ENCODE results near the gene FZD10. TPM values are rescaled to one million over a fixed set of nuclear protein-coding genes. Genes with fewer than 3 reads are reported as not detected.

The FZD10 gene
- total and polyA plus RNA-seq, 2 of the 4 experiments (the other 2 are of a cell fraction), result not detected

GRCh38 chr12:130117701-130118100 lies 44.6 kb upstream of the FZD10 start:
- H3K36me3 ChIP-seq (ENCODE audit: control insufficient read depth, insufficient read depth, low read length), result no peaks in the 10 kb centered on the region
- no peak overlapping the region for H3K9ac ChIP-seq (ENCODE audit: low read depth, low read length)
- no peak overlapping the region for H3K27ac ChIP-seq (ENCODE audit: insufficient read depth, low read length)
- no peak overlapping the region for H2AK9ac ChIP-seq (replicated peaks; ENCODE audit: low read depth, low read length, poor library complexity)
- no peak overlapping the region for H3K23ac ChIP-seq (ENCODE audit: low read depth, low read length)
- no peak overlapping the region for H3K56ac ChIP-seq (ENCODE audit: extremely low read depth, insufficient read depth, low read length)
- H3K27me3 ChIP-seq (ENCODE audit: control insufficient read depth, insufficient read depth, low read length), result no peaks in the 10 kb centered on the region
- in situ Hi-C loops (cut with MboI; ENCODE audit: low sequenced_read_pairs) (no loop called here), dilution Hi-C loops (cut with HindIII; ENCODE audit: low sequenced_read_pairs, unreplicated experiment) (no loop called here), intact Hi-C loops (cut with micrococcal nuclease) (no loop called here)
- H3K9me1 ChIP-seq (ENCODE audit: insufficient read depth, low read length), result no peaks in the 10 kb centered on the region
- no peak overlapping the region for H3K14ac ChIP-seq (replicated peaks; ENCODE audit: low read depth, low read length)
- CTCF ChIA-PET, result no interaction called here
- no peaks in the 10 kb centered on the region for H4K20me1 ChIP-seq (ENCODE audit: insufficient read depth, low read length)
- no peak overlapping the region for H4K5ac ChIP-seq (ENCODE audit: low read depth, low read length)
- no peak overlapping the region for H4K8ac ChIP-seq (ENCODE audit: low read depth in 2 of 2, low read length in 2 of 2)
- WGBS, 2 experiments (ENCODE audit: extremely low coverage in 2 of 2, insufficient read length in 1 of 2), result 60% methylated on average over 3 of the region's 5 CpGs; no CpG with 5 or more reads in 1 of the 2 experiments
- H3K4ac ChIP-seq (ENCODE audit: low read depth, low read length), result no peak overlapping the region
- BruUV-seq (replicated peaks), result no TSS peak
- H2BK120ac ChIP-seq (ENCODE audit: low read depth, low read length), result no peak overlapping the region
- H2BK20ac ChIP-seq (ENCODE audit: low read depth, low read length), result no peak overlapping the region
- peaks cover 51% of the 10 kb centered on the region for H3K9me3 ChIP-seq (ENCODE audit: control insufficient read depth, insufficient read depth, low read length)
- H2AFZ ChIP-seq (replicated peaks; ENCODE audit: low read length, poor library complexity), result no peak overlapping the region
- no peak overlapping the region for H2BK15ac ChIP-seq (ENCODE audit: low read depth, low read length)
- H2AK5ac ChIP-seq (ENCODE audit: low read depth, low read length), result no peak overlapping the region
- POLR2A ChIA-PET (ENCODE audit: unreplicated experiment), result no interaction called here
- TF ChIP-seq BHLHE40 (IDR thresholded peaks at IDR 0.05; ENCODE audit: low read depth, low read length), result no peak
- TF ChIP-seq RFX5 (IDR thresholded peaks at IDR 0.05; ENCODE audit: low read depth, low read length), result no peak
- TF ChIP-seq CHD1 (IDR thresholded peaks at IDR 0.05; ENCODE audit: low read depth, low read length), result no peak
- TF ChIP-seq MAZ (IDR thresholded peaks at IDR 0.05; ENCODE audit: borderline replicate concordance, low read depth, low read length), result no peak
- TF ChIP-seq RCOR1 (IDR thresholded peaks at IDR 0.05; ENCODE audit: insufficient replicate concordance, low read length), result no peak
- no peak for TF ChIP-seq MXI1 (IDR thresholded peaks at IDR 0.05; ENCODE audit: borderline replicate concordance, low read depth, low read length)
- TF ChIP-seq CEBPB (IDR thresholded peaks at IDR 0.05; ENCODE audit: low read depth, low read length), result no peak
- TF ChIP-seq FOS (IDR thresholded peaks at IDR 0.05; ENCODE audit: low read depth, low read length), result no peak
- no peak for TF ChIP-seq ELK1 (IDR thresholded peaks at IDR 0.05; ENCODE audit: borderline replicate concordance, low read depth, low read length)
- no peak for TF ChIP-seq MAFK (IDR thresholded peaks at IDR 0.05; ENCODE audit: low read depth, low read length)
- TF ChIP-seq NFE2L2 (IDR thresholded peaks at IDR 0.05; ENCODE audit: low read depth, low read length), result no peak
- TF ChIP-seq RAD21 (IDR thresholded peaks at IDR 0.05; ENCODE audit: low read length), result no peak
- DNase-seq, result no peak
- no peaks in the 10 kb centered on the region for H3K79me1 ChIP-seq (ENCODE audit: low read depth in 1 of 2, low read length in 2 of 2)
- H4K91ac ChIP-seq (ENCODE audit: insufficient read depth, low read depth, low read length), result no peak overlapping the region
- no peak overlapping the region for H3K18ac ChIP-seq (ENCODE audit: low read depth, low read length)
- no peak for ATAC-seq (ENCODE audit: low read depth)
- no peak overlapping the region for H2BK5ac ChIP-seq (ENCODE audit: low read depth, low read length, poor library complexity, severe bottlenecking)
- no peak overlapping the region for H3K4me3 ChIP-seq (ENCODE audit: insufficient read depth, low read depth, low read length)
- H3K4me1 ChIP-seq (ENCODE audit: control insufficient read depth, insufficient read depth, low read length), result no peaks in the 10 kb centered on the region
- no peak overlapping the region for H3K4me2 ChIP-seq (ENCODE audit: low read depth, low read length)

All from IMR-90 (cell line).